Fibroblast of lung (primary cell): ENCODE data around the gene LIPA.

Experiments used
- EZH2 ChIP-seq: IDR thresholded peaks from 2 replicates; pipeline ENCODE4 v1.5.1; 2012; ENCODE audit warnings: low read length, control low read depth, mild to moderate bottlenecking; ENCODE audit errors: missing control alignments
- TF ChIP-seq, protein P1 (sequence below), 2 donors: IDR thresholded peaks in 1 of 2; conservative IDR thresholded peaks in 1 of 2; 1 replicate in 1 of 2; 2 replicates in 1 of 2; pipeline ENCODE4 v1.5.1; 2011 to 2012; ENCODE audit warnings: low read length in 2 of 2, control low read depth in 1 of 2, inconsistent platforms in 1 of 2, low read depth in 1 of 2, mild to moderate bottlenecking in 1 of 2

DNA sequence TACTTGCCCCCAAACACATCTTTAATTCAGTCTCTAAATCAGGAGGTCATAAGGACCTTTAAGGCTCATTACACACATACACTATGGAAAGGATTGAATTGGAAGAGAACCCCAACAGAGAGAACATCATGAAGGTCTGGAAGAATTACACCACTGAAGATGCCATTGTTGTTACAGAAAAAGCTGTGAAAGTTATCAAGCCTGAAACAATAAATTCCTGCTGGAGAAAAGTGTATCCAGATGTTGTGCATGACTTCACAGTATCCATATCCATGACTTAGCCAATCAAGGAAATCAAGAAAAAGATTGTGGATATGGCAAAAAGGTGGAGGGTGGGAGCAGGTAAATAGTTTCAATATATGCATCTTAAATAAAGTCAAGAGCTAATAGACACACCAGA is 13.7 kb downstream of the LIPA start:
- TF ChIP-seq, protein P1, sequence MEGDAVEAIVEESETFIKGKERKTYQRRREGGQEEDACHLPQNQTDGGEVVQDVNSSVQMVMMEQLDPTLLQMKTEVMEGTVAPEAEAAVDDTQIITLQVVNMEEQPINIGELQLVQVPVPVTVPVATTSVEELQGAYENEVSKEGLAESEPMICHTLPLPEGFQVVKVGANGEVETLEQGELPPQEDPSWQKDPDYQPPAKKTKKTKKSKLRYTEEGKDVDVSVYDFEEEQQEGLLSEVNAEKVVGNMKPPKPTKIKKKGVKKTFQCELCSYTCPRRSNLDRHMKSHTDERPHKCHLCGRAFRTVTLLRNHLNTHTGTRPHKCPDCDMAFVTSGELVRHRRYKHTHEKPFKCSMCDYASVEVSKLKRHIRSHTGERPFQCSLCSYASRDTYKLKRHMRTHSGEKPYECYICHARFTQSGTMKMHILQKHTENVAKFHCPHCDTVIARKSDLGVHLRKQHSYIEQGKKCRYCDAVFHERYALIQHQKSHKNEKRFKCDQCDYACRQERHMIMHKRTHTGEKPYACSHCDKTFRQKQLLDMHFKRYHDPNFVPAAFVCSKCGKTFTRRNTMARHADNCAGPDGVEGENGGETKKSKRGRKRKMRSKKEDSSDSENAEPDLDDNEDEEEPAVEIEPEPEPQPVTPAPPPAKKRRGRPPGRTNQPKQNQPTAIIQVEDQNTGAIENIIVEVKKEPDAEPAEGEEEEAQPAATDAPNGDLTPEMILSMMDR (conservative IDR thresholded peaks at IDR 0.05 in 1 of 2, IDR thresholded peaks at IDR 0.05 in 1 of 2; ENCODE audit: low read depth in 1 of 2, low read length in 2 of 2) = no peak
- TF ChIP-seq EZH2 = no peak
